DMS79 treated with DMSO at 0.1 percent for 48 hours (cell line): Measurements from ENCODE around the gene IRS2.

Source experiments
- DNase-seq: peaks from one replicate; lab custom pipeline; 2025; lab: John Stamatoyannopoulos, UW

The IRS2 gene

GRCh38 chr13:109756778-109757177 is 29.6 kb downstream of the IRS2 start:
- no peak for DNase-seq

- no peak for DNase-seq
Measured at GRCh38 chr13:109755997-109756396, 30.4 kb downstream of the IRS2 start.

DNA sequence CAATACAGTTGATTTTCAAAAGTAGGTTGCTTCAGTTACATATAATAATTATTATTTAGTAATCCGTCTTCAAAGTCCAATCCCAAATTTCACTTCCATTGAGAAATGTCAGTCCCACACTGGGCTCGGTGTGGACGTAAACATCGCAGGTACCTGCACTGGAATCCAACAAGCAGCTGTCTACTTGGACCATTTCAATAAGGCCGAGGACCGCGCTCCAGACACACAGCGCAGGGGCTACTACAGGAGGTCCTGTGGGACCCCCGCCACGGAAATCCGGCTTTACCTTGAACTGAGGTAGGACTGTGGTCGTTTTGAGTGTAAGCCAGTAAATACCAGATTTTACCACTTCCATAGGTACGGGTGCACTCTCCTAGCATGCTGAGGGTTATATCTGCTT is 30.8 kb downstream of the IRS2 start:
- no peak for DNase-seq

DNA sequence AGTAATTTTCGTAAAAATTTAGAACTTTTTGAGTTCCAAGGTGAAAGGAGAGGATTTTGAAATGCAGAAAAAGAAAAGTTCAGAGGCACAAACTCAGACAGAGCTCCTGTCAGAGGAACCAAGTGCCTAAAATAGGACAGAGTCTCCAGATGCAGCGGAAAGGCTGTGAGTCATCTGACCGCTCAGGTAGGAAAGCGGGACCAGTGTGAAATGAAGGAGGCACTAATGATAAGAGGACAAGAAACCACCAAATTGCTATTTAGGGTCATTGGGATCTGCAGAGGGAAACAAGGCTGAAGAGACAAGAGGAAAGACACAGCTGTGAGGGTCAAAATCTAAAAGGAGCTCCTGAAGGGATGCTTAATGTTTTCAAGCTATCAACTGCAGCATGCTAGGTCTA is 34.9 kb downstream of the IRS2 start:
- DNase-seq, result no peak

DNA sequence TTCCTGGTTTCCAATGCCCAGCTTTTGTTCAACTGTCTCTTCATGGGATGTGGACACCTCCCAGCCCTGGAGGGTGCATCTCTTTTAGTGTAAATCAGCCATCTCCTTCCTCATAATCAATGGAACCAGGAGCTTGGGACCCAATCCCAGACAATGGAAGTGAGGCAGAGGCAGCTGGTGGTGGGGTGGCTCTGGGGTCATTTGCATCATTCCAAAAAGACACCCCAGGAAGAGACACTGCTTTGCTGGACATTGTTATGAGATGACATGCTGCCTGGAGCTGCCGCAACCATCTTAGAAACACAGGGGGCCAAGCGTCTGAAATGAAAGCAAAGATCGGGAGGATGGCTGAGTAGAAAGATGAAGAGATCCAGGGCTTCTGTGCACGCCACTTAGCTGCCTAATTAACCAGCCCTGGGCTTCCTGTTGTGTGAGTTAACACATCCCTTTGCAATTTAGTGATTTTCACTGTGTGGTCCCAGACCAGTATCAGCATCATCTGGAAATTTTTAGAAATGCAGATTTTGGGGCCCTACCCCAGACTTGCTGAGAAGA is 36.1 kb downstream of the IRS2 start:
- no peak for DNase-seq

GRCh38 chr13:109749365-109749764 is 37.0 kb downstream of the IRS2 start:
- DNase-seq, result no peak

DNA sequence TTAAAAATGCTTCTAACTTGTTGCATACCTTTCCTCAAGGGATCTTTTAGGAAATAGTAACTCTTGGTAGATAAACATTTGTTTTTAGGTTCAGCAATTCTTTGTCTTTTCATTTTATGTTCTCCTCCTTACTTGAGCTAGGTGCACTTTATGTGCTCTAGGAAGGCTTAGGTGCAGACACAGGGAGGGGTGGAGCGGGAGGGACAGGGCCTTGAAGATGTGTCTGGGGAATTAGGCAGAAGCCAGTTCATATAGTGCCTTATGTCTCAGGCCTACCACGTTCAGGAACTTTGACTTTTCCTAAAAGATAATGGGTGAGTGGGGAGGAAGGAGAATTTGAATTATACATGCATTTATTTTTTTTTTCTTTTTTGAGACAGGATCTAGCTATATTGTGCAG is 37.7 kb downstream of the IRS2 start:
- DNase-seq, result no peak

DNA sequence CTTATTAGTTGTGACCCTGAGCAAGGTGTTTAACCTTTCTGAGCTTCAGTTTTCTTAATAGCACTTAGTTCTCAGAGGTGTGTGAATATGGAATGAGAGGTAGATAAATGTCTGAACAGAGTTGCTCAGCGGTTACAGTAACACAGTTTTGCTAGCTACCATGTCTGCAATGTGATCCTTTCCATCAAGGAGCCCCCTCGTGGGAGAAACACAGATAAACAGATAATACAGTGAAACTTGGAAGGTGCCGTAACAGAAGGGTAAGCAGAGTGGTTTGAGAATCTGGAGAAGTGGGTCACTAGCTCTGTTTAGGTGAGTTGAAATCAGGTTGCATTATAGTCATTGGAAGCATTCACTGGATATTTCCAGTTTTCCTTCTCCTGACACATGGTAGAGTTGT is 38.9 kb downstream of the IRS2 start:
- no peak for DNase-seq

DNA sequence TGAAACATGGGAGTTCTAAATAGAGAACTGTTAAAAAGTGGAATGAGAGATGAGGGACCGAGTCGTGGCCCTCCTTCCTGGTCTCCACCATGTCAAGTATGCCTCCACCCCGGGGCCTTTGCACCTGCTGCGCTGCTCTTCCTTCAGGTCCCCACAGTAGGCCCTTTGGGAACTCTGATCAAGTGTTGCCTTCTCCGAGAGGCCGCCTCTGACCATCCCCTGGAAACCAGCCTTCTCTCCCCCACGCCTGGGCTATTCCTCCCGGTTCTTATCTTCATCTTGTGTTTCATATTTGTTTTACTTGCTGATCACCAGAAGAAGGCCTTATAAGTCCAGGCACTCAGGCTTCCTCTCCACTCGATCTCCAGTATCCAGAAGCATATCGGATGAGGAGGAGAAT is 40.0 kb downstream of the IRS2 start:
- DNase-seq, result no peak

DNA sequence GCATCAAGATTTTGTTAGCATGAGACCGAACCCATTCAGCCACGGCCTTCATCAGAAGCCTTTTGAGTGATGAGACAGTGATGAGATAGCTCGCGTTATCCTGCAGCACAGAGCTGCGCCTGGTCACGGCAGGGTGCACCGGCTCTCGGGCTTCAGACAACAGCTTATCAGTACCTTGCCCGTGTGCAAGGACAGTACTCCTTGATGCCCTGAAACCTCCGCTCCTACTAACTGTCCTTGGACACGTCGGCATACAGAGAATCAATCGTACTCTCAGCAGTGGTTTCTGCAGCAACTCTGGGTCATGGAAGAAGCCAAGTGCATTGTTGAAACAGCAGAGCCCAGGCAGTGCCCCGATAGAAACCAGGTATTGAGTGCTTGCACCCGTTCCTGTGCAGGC is 40.7 kb downstream of the IRS2 start:
- DNase-seq, result no peak

- DNase-seq, result no peak
Measured at GRCh38 chr13:109745060-109745459, 41.3 kb downstream of the IRS2 start.

GRCh38 chr13:109744512-109745051 is 41.8 kb downstream of the IRS2 start:
- peak; percentile 96 for DNase-seq

DNA sequence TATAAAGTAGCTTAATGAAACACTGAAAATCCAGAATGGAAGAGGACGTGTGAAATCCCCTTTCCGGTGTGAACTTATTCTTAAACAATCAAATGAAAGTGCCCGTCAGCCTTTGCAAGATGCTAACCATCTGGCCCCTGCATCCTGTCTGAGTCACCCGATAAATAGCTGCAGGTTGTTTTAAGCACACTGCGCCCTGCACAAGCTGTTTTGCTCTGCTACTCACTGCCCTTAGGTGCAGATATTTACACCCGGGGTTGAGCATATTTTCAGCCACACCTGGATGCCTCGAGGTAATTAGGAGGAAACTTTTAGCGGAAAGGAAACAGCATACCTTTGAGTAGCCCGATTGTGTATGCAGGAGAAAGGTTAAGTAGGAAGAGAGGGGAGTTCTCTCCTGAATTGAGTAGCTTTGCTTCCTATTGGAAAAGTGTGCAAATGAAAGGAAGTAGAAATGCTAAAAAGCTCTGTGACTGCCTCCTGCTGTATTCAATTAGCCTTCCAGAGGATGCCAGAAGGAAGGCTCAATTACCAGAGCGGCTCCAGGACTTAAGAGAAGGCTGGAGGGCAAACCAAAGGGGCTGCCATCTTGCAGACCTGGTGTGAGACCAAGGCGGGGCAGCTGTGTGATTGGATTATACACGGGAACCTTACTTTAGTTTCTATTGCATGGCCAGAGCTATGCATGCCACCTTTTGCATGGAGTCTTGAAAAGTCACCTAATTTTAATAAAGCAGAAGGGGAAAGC is 42.5 kb downstream of the IRS2 start:
- DNase-seq, result no peak

DNA sequence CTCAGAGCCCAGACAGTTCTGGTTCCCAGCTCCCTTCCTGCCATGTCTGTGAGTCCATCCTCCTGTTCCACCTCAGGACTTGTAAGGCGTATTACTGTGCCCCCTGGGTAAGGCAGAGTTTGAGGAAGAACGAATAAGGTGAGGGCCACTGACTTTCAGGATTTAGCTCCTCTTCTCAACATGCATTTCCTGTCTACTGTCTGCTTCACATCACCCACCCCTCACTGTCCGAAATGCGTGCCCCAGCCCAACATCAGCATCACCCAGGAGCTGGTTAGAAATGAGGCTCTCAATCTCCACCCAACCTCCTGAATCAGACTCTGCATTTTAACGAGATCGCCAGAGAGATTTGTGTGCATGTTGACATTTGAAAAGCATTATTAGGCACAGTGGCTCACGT is 44.4 kb downstream of the IRS2 start:
- no peak for DNase-seq

DNA sequence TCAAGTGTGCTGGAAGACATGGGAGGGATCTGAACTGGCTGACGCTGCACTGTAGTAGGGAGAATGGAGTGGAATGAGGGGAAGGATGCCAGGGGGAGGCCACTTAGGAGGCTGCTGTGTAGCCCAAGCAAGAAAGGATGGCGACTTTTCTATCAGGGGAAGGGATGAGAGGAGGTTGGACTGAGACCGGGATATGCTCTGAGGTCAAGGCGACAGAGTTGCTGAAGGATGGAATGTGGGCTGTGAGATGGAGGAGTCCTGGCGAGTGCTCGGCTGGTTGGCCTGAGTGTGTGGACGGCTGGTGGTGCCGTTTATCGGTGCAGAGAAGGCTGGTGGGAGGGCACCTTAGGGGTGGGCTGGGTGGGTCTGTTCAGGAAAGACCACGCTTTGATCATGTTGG is 45.7 kb downstream of the IRS2 start:
- no peak for DNase-seq

DNA sequence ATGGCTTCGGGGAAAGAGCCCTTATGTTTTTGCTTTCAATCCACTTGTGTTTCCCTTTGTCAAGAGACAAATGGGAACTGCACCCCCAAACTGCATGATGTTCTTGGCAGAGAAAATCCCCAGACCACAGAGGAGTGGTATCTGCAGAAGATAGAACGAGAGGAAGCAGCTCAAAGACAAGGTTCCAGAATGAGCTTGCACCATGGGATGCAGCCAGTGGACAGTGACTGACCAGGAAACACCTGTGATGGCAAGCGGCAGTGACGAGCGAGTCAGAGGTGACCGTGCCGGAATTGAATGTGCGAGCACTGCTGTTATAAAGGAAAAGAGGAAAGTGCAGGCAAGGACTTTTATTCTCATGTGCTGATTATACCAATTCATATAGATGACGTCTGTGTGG is 46.3 kb downstream of the IRS2 start:
- no peak for DNase-seq

- DNase-seq, result no peak
Measured at GRCh38 chr13:109738298-109738746, 48.1 kb downstream of the IRS2 start.

DNA sequence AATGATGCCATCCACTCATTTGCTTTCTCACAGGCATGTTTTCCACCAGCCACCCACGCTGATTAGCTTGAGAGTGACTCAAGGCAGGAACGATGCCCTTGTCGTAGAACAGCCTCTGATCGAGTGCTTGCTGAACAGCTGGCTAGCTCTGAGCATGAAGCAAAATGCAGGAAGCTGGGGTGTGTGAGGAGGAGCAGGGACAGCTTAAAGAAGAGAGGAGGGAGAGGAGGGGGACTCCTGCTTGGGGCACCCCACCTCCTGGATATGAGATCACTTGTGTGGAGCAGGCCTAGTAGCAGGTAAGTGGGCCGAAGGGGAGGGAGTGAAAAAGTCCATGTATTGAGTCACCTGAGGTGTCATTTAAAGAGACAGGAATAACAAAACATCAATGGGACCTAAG is 48.8 kb downstream of the IRS2 start:
- DNase-seq, result no peak

DNA sequence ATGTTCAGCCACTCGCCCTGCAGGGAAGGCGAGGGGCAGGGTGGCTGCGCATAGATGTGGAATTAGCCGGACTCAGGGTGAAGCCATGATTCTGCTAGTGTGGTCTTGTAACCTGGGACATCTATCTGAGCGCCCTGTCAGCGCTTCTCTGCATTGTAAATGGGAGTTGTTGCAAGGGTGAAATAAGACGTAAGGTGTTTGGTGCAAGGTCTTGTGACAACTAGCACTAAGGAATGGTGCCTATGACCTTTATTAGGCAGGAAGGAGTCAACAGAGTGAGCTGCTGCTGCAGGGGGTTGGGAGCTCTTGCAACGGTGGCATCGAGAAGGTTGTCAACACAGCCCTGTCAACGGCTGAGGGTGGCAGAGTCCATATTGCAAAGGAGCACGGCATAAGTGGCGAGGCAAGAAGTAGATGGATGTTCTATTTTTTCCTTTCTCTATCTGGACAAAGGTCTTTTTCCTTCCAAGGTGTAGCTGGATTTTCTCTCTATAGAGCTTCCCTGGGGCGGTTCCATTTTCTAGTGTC is 49.3 kb downstream of the IRS2 start:
- no peak for DNase-seq

GRCh38 chr13:109735436-109735966 is 50.9 kb downstream of the IRS2 start:
- no peak for DNase-seq

DNA sequence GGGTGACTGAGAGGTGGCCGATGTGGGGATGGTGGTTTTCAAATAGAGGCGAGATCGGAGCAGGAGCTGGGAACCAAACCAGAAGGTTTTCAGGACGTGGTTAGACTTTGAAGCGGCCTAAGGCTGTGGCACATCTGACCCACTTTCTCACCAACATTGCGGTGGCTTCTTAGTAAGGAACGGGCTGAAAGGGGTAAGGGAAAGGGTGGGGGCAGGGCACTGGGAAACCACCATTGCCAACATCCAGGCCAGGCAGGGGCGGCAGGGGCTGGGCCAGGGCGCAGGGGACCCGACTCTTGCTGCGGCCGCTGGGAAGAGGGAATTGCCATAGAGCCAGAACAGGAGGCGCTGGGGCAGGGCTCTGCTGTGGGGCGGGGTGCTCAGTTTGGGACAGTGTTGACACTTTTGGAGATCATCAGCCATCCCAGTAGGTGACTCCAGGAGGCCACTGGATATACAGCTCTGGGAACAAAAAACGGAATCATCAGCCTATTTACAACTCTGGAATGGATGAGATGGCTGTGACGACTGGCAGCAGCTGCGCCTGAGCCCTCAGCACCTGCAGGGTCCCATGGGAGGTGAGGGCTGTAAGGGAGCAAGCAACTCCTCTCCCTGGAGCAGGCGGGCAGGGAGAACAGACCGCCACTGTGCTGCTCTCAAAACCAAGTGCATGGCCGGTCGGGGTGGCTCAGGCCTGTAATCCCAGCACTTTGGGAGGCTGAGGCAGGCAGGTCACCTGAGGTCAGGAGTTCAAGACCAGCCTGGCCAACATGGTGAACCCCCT is 52.2 kb downstream of the IRS2 start:
- DNase-seq, result no peak

DNA sequence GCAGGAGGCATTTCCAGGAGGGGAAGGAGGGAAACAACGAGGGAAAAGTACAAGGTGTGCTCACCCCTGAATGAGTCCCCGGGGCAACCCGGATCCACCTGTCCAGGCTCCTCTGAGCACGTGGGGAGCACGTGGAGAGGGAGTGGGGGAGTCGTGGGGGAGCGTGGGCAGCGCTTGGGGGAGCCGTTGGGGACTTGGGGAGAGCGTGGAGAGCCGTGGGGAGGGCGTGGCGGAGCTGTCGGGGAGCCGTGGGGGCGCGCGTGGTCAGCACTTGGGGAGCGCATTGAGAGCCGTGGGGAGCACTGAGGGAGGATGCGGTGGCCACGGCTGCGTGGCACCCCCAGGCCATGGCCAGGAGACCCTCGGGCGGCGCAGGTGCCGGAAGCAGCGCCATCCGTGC is 52.8 kb downstream of the IRS2 start:
- no peak for DNase-seq
